ENCODE results near the gene NEK7.

DNA sequence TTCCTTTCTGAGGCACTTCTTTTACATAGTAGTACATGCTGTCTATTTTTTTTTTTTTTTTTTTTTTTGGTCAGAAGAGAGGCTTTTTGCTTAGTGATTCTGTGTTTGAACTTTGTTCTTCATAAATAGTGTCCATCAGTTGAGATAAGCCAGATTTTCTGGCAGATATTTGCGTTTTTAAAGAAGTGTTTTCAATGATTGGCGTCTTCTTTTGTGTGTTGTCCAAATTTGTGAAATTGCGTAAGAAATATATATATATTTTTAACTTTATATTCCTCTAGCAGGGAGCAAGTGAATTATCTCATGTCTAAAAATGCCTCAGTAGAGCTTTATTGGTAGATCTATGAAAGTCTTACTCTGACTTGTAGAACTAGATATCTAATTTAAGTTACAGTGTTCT, 28.3 kb downstream of the NEK7 start:
- TF ChIP-seq GATA1 (IDR thresholded peaks at IDR 0.05; ENCODE audit: low read depth, low read length) (no peak), POLR2A (IDR thresholded peaks at IDR 0.05; ENCODE audit: low read length) (no peak)
